Body of pancreas (tissue), 4 donors: ENCODE results near the gene DYSF.

ENCODE experiments used
- POLR2A ChIP-seq, 3 donors: fragments of 450-650 bp; IDR thresholded peaks; one replicate each; pipeline ENCODE4 v1.6.1; 2016; ENCODE audit warnings: antibody characterized with exemption in 3 of 3, mild to moderate bottlenecking in 2 of 3
- TF ChIP-seq, protein P1 (sequence below), 7 experiments: fragments of 450-650 bp in 4 of 7; fragments of 200-600 bp in 3 of 7; sonication (generic) in 3 of 7; IDR thresholded peaks; one replicate each; pipeline ENCODE4 v1.5.1; 2016 to 2019; ENCODE audit warnings: antibody characterized with exemption in 7 of 7

DNA sequence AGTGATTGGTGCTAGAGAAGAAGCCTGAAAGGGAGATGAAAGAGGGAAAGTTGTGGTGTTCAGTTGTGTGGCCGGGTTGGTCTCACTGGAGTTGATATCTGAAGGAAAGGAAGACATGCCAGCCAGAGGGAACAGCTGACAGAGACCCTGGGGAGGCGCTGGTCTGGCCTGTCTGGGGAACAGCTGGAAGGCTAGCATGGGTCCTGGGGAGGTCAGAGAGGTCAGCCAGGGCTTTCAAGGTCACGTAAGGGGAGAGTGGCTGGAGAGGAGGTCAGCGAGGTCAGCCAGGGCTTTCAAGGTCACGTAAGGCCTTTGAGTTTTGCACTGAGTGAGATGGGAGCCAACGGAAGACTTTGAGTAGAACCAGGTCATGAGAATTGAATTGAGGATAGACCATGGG lies 11.0 kb downstream of the DYSF start:
- TF ChIP-seq, protein P1, sequence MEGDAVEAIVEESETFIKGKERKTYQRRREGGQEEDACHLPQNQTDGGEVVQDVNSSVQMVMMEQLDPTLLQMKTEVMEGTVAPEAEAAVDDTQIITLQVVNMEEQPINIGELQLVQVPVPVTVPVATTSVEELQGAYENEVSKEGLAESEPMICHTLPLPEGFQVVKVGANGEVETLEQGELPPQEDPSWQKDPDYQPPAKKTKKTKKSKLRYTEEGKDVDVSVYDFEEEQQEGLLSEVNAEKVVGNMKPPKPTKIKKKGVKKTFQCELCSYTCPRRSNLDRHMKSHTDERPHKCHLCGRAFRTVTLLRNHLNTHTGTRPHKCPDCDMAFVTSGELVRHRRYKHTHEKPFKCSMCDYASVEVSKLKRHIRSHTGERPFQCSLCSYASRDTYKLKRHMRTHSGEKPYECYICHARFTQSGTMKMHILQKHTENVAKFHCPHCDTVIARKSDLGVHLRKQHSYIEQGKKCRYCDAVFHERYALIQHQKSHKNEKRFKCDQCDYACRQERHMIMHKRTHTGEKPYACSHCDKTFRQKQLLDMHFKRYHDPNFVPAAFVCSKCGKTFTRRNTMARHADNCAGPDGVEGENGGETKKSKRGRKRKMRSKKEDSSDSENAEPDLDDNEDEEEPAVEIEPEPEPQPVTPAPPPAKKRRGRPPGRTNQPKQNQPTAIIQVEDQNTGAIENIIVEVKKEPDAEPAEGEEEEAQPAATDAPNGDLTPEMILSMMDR (IDR thresholded peaks at IDR 0.05) = no peak
- TF ChIP-seq POLR2A (IDR thresholded peaks at IDR 0.05) = no peak
